Effector memory CD8-positive, alpha-beta T cell (primary cell): ENCODE measurements around the gene ADAMTS12.

ENCODE experiments used
- ATAC-seq: fragments of 150-1000 bp; cut with Tn5 transposase; replicated peaks from 2 replicates; pipeline ENCODE4 v1.10.0; 2021; ENCODE audit warnings: mild to moderate bottlenecking, moderate library complexity
- DNase-seq, 3 experiments: peaks; one replicate each; pipeline ENCODE4 v3.0.0; 2021
- H3K27ac Mint-ChIP-seq, 2 donors: one replicate each; pipeline ENCODE4 v1.8.0; 2022; ENCODE audit warnings: mild to moderate bottlenecking in 2 of 2, mixed read lengths in 2 of 2, moderate library complexity in 2 of 2
- H3K27me3 Mint-ChIP-seq, 2 donors: one replicate each; pipeline ENCODE4 v1.8.0; 2022; ENCODE audit warnings: mixed read lengths in 2 of 2
- H3K36me3 Mint-ChIP-seq: one replicate; pipeline ENCODE4 v1.8.0; 2022; ENCODE audit warnings: mild to moderate bottlenecking, moderate library complexity, mixed read lengths; ENCODE audit not compliant: insufficient read depth
- H3K4me1 Mint-ChIP-seq, 2 donors: one replicate each; pipeline ENCODE4 v1.8.0; 2022; ENCODE audit warnings: low read depth in 2 of 2, mixed read lengths in 2 of 2
- H3K4me3 Mint-ChIP-seq, 2 donors: one replicate each; pipeline ENCODE4 v1.8.0; 2022; ENCODE audit warnings: mild to moderate bottlenecking in 2 of 2, mixed read lengths in 2 of 2, moderate library complexity in 2 of 2
- H3K9me3 Mint-ChIP-seq, 2 donors: one replicate each; pipeline ENCODE4 v1.8.0; 2022; ENCODE audit warnings: mixed read lengths in 2 of 2

Gene ADAMTS12

DNA sequence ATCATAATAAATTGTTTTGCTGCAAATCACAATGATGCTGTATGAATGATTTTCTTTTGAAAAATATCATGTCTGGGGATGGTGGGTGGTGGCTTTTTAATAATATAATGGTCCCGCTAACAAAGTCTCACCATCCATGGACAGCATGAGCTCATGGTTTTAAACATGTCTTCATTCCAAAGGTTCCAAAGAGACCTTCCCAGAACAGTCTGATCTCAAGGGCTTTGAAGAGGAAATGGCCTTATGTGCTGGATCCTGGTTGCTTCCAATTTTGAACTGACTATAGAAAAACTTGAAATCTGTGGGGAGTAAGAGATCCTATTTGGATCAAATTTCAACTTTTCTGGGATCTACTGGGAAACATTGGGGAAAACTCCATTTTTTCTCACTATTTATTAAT is 121.8 kb downstream of the ADAMTS12 start:
- ATAC-seq (no peak), DNase-seq (no peak)
- no peaks in the 10 kb centered on the region for H3K4me1 Mint-ChIP-seq
- H3K9me3 Mint-ChIP-seq: peaks cover 0 to 2% of the 10 kb centered on the region in 2 donors
- H3K4me3 Mint-ChIP-seq: no peak overlapping the region
- peaks cover 0 to 6% of the 10 kb centered on the region in 2 donors for H3K27me3 Mint-ChIP-seq
- H3K36me3 Mint-ChIP-seq: no peaks in the 10 kb centered on the region
- no peak overlapping the region for H3K27ac Mint-ChIP-seq

DNA sequence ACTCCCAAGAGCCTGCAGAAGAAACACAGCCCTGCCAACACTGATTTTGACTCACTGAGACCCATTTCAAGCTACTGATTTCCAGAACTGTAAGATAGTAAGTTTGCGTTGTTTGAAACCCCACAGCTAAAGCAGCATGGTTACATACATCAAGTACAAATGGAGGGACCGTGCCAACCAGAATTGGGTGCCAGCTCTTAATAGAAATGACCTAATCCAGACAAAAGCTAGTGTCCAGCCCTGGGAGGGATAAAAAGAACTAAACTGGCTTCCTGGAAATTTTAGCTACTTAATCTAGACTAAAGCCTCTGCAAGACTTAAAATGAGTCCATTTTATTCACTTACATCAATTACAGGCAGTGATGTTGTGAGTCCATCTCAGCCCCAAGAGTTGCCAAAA is 122.6 kb downstream of the ADAMTS12 start:
- Mint-ChIP-seq H3K4me3 (no peak overlapping the region), H3K4me1 (no peaks in the 10 kb centered on the region), H3K27ac (no peak overlapping the region), H3K9me3 (peaks cover 0 to 2% of the 10 kb centered on the region in 2 donors), H3K27me3 (peaks cover 0 to 6% of the 10 kb centered on the region in 2 donors), H3K36me3 (no peaks in the 10 kb centered on the region)
- DNase-seq (no peak), ATAC-seq (no peak)

DNA sequence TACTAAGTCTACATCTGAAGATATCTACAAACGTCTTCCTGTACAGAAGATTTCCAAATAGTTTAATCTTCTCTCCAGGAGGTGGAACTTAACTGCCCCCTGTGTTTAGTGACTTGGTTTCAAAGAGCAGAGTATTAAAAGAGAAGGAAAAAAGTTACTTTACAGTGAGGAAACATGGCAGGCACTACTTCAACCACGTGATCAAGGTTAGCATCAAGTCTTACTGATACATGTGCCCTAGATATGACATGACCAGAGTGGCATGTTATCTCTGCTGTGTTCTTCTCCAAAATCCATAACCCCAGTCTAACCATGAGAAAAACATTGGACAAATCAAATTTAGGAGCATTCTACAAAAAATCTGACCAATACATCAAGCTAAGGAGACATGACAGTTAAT is 125.8 kb downstream of the ADAMTS12 start:
- DNase-seq (no peak), ATAC-seq (no peak)
- Mint-ChIP-seq H3K9me3 (peaks cover 0 to 3% of the 10 kb centered on the region in 2 donors), H3K36me3 (no peaks in the 10 kb centered on the region), H3K4me1 (no peaks in the 10 kb centered on the region), H3K27me3 (peaks cover 6 to 9% of the 10 kb centered on the region in 2 donors), H3K27ac (no peak overlapping the region), H3K4me3 (no peak overlapping the region)

DNA sequence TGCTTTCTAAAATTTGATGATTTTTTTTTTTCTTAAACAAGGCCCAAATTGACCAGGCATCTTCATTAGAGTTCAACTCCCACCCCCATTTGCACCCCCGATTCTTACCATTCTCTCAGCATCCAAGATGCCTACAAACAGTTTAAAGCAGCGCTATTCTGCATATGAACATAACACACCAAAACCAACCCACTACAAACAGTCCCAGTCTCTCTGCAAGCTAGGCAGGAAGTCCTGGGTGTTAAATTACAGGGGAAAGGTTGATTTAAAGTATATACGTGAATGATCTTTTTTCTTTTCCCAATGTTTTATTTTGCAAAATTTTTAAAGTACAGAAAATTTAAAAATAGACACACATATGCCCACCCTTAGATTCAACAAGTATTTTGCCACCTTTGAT is 127.0 kb downstream of the ADAMTS12 start:
- Mint-ChIP-seq H3K27ac (no peak overlapping the region), H3K9me3 (peaks cover 0 to 3% of the 10 kb centered on the region in 2 donors), H3K27me3 (peaks cover 6 to 9% of the 10 kb centered on the region in 2 donors), H3K36me3 (no peaks in the 10 kb centered on the region), H3K4me3 (no peak overlapping the region), H3K4me1 (no peaks in the 10 kb centered on the region)
- no peak for DNase-seq
- no peak for ATAC-seq

- Mint-ChIP-seq H3K27me3 (peaks cover 9% of the 10 kb centered on the region in 2 donors), H3K4me1 (no peaks in the 10 kb centered on the region), H3K27ac (no peak overlapping the region), H3K36me3 (no peaks in the 10 kb centered on the region), H3K9me3 (peaks cover 0 to 3% of the 10 kb centered on the region in 2 donors), H3K4me3 (no peak overlapping the region)
- DNase-seq: no peak
- ATAC-seq: no peak
Observed at GRCh38 chr5:33763435-33763834, 128.4 kb downstream of the ADAMTS12 start.

DNA sequence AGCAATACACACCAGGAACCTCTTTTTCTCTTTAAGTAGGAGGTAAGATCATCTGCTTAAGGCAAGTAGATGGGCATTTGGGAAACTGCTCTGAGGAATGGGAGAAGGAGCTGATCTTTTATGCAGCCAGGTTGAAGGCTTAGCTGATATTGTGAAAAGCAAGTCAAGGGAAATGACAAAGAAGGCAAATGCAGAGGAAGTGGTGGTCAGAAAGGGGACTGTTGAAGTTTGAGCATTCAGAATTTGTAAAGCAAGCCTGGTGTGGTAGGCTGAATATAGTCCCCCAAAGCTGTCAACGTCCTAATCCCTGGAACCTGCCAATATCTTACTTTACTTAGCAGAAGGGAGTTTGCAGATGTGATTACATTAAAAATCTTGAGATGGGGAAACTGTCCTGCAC is 128.9 kb downstream of the ADAMTS12 start:
- Mint-ChIP-seq H3K36me3 (no peaks in the 10 kb centered on the region), H3K4me3 (no peak overlapping the region), H3K9me3 (peaks cover 0 to 3% of the 10 kb centered on the region in 2 donors), H3K27me3 (peaks cover 9 to 12% of the 10 kb centered on the region in 2 donors), H3K4me1 (no peaks in the 10 kb centered on the region), H3K27ac (no peak overlapping the region)
- DNase-seq (no peak), ATAC-seq (no peak)

GRCh38 chr5:33761139-33761538 is 130.7 kb downstream of the ADAMTS12 start:
- no peak for ATAC-seq
- Mint-ChIP-seq H3K4me1 (no peaks in the 10 kb centered on the region), H3K36me3 (no peaks in the 10 kb centered on the region), H3K9me3 (peaks cover 0 to 1% of the 10 kb centered on the region in 2 donors), H3K4me3 (no peak overlapping the region), H3K27ac (no peak overlapping the region), H3K27me3 (peaks cover 7 to 9% of the 10 kb centered on the region in 2 donors)
- DNase-seq: no peak

DNA sequence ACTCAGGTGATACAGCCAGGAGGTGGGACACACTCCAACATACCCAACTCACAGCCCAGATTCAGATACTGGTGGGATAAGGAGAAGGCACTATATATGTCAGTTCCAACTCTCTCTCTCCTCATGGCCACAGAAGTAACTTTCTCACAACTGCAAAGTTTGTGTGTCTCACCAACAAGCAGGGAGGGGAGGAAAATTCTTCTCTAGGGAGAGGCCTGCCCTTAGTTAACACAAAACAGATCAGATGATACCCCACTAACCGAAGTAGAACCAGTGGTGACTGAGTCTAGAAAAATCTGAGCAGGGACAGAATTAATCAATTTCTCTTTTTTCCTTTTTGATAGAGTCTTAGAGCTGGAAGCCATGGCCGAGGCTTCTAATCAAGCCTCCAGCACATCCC is 133.1 kb downstream of the ADAMTS12 start:
- H3K9me3 Mint-ChIP-seq: peaks cover 0 to 1% of the 10 kb centered on the region in 2 donors
- no peaks in the 10 kb centered on the region for H3K36me3 Mint-ChIP-seq

GRCh38 chr5:33756491-33756890 is 135.3 kb downstream of the ADAMTS12 start:
- Mint-ChIP-seq H3K27ac (no peak overlapping the region), H3K4me1 (no peaks in the 10 kb centered on the region), H3K4me3 (no peak overlapping the region), H3K27me3 (peaks cover 7 to 9% of the 10 kb centered on the region in 2 donors), H3K9me3 (peaks cover 0 to 1% of the 10 kb centered on the region in 2 donors), H3K36me3 (no peaks in the 10 kb centered on the region)
- ATAC-seq (no peak), DNase-seq (no peak)

More for the DNA sequence above, 133.1 kb downstream of the ADAMTS12 start:
- ATAC-seq (no peak), DNase-seq (no peak)
- H3K4me1 Mint-ChIP-seq: no peaks in the 10 kb centered on the region
- peaks cover 7 to 9% of the 10 kb centered on the region in 2 donors for H3K27me3 Mint-ChIP-seq
- H3K4me3 Mint-ChIP-seq: no peak overlapping the region
- no peak overlapping the region for H3K27ac Mint-ChIP-seq

DNA sequence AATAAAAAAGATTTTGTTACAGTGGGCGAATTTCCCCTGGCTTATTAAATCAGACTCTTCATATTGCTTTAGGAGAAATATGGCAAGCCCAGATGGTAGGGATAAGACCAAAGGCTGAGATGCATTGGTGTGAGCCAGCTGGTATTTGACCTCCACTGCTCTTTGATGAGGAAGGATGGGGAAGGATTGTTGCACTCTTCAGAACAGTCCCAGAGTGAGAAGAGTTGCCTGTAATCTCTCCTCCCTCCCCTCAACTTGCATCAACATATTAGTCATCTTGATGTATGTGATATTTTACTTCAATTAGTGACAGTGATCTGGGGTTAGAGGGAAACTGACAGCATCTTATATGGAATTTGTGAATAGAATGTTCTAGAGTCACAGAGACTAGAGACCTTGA is 136.6 kb downstream of the ADAMTS12 start:
- H3K4me1 Mint-ChIP-seq: no peaks in the 10 kb centered on the region
- DNase-seq (no peak), ATAC-seq (no peak)
- no peaks in the 10 kb centered on the region for H3K36me3 Mint-ChIP-seq
- H3K27me3 Mint-ChIP-seq: peaks cover 7 to 9% of the 10 kb centered on the region in 2 donors
- H3K27ac Mint-ChIP-seq: no peak overlapping the region
- no peak overlapping the region for H3K4me3 Mint-ChIP-seq
- no peaks in the 10 kb centered on the region for H3K9me3 Mint-ChIP-seq

- DNase-seq (no peak), ATAC-seq (no peak)
- H3K27me3 Mint-ChIP-seq: peaks cover 6 to 9% of the 10 kb centered on the region in 2 donors
- H3K4me1 Mint-ChIP-seq: no peaks in the 10 kb centered on the region
- H3K9me3 Mint-ChIP-seq: no peaks in the 10 kb centered on the region
- H3K27ac Mint-ChIP-seq: no peak overlapping the region
- no peak overlapping the region for H3K4me3 Mint-ChIP-seq
- H3K36me3 Mint-ChIP-seq: no peaks in the 10 kb centered on the region
Observed at GRCh38 chr5:33753704-33754103, 138.1 kb downstream of the ADAMTS12 start.

DNA sequence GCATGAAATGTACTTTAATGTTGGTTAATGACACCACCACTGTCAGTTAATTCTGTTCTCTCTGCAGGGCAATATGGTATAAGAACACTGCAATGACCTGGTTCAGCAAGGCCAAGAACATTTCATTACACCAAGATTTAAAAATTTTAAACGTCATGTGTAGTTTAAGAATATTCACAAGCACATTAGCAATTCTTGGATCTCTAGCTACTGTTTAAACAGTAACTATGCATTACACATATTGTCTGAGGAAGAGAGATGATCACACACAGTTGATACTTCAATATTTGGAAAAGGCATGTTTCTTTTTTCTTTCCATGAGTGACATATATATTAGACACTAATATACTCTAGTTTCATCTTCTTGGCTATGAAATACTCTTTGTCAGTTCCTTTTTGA is 143.0 kb downstream of the ADAMTS12 start:
- H3K27me3 Mint-ChIP-seq: peaks cover 0 to 9% of the 10 kb centered on the region in 2 donors
- no peak for ATAC-seq
- no peaks in the 10 kb centered on the region for H3K36me3 Mint-ChIP-seq
- no peak overlapping the region for H3K4me3 Mint-ChIP-seq
- DNase-seq: no peak
- H3K9me3 Mint-ChIP-seq: no peaks in the 10 kb centered on the region
- no peak overlapping the region for H3K27ac Mint-ChIP-seq
- H3K4me1 Mint-ChIP-seq: no peaks in the 10 kb centered on the region

DNA sequence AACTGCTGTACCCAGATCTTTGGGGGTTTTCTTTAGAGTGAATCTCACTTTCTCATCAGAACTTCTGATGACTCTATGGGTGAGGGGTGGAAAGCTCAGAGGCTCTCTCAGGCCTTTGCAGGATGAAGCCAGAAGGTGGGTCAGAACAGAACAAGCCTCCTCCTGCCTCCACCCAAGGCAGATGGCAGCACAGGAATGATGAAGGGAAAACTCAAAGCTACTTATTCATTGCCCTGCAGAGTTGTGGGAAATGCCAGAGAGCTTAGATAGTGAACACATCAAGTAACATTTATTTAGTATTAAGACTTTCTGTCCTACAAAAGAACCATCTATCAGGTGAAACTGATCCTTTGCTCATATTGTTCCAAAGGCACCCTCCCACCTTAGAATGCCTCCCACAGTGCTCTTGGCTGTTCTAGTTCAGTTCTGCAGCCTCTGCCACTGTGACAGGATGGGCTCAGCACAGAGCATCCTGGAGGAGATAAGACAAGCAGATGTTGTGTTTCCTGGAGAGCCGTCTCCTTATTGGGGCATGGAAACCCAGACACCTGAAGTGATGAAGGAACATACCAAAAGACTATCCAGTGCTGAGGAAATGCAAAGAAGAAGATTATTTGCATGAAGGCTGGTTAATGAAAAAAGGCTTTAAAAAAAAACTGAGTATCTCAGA is 146.6 kb downstream of the ADAMTS12 start:
- no peaks in the 10 kb centered on the region for H3K4me1 Mint-ChIP-seq
- no peak overlapping the region for H3K4me3 Mint-ChIP-seq
- no peak for ATAC-seq
- H3K27me3 Mint-ChIP-seq: no peaks in the 10 kb centered on the region
- DNase-seq: no peak
- no peaks in the 10 kb centered on the region for H3K36me3 Mint-ChIP-seq
- no peak overlapping the region for H3K27ac Mint-ChIP-seq
- no peaks in the 10 kb centered on the region for H3K9me3 Mint-ChIP-seq

- no peak for DNase-seq
- H3K36me3 Mint-ChIP-seq: no peaks in the 10 kb centered on the region
- H3K9me3 Mint-ChIP-seq: no peaks in the 10 kb centered on the region
- H3K4me3 Mint-ChIP-seq: no peak overlapping the region
- H3K27me3 Mint-ChIP-seq: peaks cover 0 to 12% of the 10 kb centered on the region in 2 donors
- H3K27ac Mint-ChIP-seq: no peak overlapping the region
- no peak for ATAC-seq
- no peaks in the 10 kb centered on the region for H3K4me1 Mint-ChIP-seq
Observed at GRCh38 chr5:33743099-33743498, 148.7 kb downstream of the ADAMTS12 start.
